ENCODE results near the gene KDM4B. TPM values are rescaled to one million over a fixed set of nuclear protein-coding genes. Genes with fewer than 3 reads are reported as not detected.

The KDM4B gene
- total RNA-seq, 4 donors from 2014 or later = 28.7 to 75.1 (median 46.1) TPM

DNA sequence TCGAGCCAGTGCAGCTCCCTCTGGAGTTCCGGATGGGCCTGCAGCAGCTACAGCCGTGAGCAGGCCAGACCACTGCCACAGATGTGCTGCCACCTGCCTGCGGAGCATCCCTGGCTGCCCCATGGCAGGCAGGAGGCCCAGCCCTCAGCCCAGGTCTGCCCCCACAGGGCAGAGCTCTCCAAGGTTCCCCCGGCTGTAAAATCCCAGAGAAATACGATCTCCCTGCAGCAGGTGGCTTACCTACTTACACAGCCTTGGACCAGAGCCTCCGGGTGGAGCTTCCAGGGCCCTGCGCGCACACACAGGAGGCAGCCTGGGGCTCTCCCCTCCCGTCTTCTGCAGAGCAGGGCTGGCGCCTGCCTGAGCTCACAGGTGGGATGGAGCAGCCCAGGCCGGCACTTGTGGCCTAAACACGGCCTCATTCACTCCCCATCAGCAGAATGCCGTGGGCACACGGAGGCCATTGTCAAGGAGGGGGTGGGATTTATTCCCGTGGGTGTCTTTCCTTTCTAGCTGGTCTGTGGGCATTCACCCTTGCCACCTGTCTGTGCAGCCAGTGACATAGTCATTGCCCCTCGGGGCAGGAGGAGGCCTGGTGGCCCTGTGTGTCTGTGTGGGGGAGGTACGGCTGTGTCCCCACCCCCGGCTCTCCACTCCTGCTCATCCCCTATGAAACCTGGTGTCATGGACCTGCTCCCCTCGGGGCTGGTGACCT is 118.0 kb downstream of the KDM4B start:
- peaks cover 0 to 10% (median 0%) of the 10 kb centered on the region in 4 donors for H3K4me1 ChIP-seq
- no peaks in the 10 kb centered on the region for H3K27me3 ChIP-seq
- TF ChIP-seq CTCF (IDR thresholded peaks at IDR 0.05) (no peak), POLR2A (IDR thresholded peaks at IDR 0.05) (no peak)
- no peak overlapping the region for H3K27ac ChIP-seq
- no peak overlapping the region for H3K4me3 ChIP-seq
- H3K36me3 ChIP-seq = peaks cover 0 to 51% (median 0%) of the 10 kb centered on the region in 3 donors
- DNase-seq = no peak
- no peaks in the 10 kb centered on the region for H3K9me3 ChIP-seq

DNA sequence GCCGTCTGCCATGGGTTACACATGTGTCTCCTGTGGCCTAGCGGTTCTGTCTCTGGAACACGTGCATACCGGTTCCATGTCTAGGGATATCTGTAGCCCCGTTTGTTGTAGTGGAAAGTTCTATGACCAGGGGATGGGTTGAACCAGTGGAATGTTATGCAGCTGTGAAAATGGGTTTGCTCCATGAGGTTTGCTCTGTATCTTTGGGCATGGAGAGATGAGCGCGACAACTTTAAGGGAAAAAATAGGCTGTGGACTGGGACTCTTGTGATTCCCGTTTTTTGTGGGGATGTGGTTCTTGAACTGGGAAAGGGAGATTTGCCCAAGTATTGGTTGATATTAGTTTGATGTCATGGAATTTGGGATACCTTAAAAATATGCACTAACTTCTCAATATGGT is 120.4 kb downstream of the KDM4B start:
- no peaks in the 10 kb centered on the region for H3K9me3 ChIP-seq
- H3K27me3 ChIP-seq = no peaks in the 10 kb centered on the region
- no peak for DNase-seq
- H3K36me3 ChIP-seq = peaks cover 0 to 36% (median 0%) of the 10 kb centered on the region in 3 donors
- TF ChIP-seq CTCF (IDR thresholded peaks at IDR 0.05) (no peak), POLR2A (IDR thresholded peaks at IDR 0.05) (no peak)
- H3K4me1 ChIP-seq = peaks cover 0 to 10% (median 0%) of the 10 kb centered on the region in 4 donors
- no peak overlapping the region for H3K4me3 ChIP-seq
- H3K27ac ChIP-seq = no peak overlapping the region

DNA sequence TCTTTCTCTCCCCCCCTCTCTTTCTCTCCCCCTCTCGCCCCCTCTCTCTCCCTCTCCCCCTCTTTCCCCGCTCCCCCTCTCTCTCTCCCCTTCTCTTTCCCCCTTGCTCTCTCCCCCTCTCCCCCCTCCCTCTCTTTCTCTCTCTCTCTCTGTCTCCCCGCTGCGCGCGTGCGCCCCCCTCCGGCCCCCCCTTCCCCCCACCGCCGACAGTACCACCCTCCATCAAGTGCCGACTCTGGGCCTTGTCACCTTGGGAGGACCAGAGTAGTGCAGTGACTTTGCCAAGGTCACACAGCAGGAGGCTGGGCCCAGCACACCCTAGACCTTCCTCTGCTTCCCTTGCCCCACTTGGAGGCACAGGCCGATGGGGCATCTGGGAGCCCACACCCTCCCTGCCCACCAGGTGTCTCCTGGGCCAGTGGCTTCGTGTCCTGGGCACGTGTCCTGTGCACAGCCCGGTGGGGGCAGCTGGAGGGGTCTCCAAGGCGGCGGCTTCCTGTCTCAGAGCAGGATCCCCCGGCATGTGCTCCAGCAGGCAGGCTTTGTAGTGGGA is 121.6 kb downstream of the KDM4B start:
- Histone ChIP-seq H3K36me3 (peaks cover 0 to 26% (median 0%) of the 10 kb centered on the region in 3 donors), H3K27me3 (no peaks in the 10 kb centered on the region), H3K27ac (peak overlapping the region in 1 of 4 donors; percentile 56), H3K4me1 (peaks cover 0 to 10% (median 0%) of the 10 kb centered on the region in 4 donors), H3K9me3 (no peaks in the 10 kb centered on the region), H3K4me3 (no peak overlapping the region)
- TF ChIP-seq POLR2A (IDR thresholded peaks at IDR 0.05) (no peak), CTCF (IDR thresholded peaks at IDR 0.05) (no peak)
- DNase-seq = no peak

- Histone ChIP-seq H3K9me3 (no peaks in the 10 kb centered on the region), H3K36me3 (peaks cover 0 to 25% (median 0%) of the 10 kb centered on the region in 3 donors), H3K4me3 (no peak overlapping the region), H3K4me1 (peaks cover 0 to 10% (median 0%) of the 10 kb centered on the region in 4 donors), H3K27me3 (no peaks in the 10 kb centered on the region), H3K27ac (peak overlapping the region in 1 of 4 donors; percentile 56)
- no peak for TF ChIP-seq POLR2A (IDR thresholded peaks at IDR 0.05)
- TF ChIP-seq CTCF (IDR thresholded peaks at IDR 0.05) = no peak
- DNase-seq = no peak
These were observed 122.2 kb downstream of the KDM4B start for GRCh38 chr19:5091018-5091683.

DNA sequence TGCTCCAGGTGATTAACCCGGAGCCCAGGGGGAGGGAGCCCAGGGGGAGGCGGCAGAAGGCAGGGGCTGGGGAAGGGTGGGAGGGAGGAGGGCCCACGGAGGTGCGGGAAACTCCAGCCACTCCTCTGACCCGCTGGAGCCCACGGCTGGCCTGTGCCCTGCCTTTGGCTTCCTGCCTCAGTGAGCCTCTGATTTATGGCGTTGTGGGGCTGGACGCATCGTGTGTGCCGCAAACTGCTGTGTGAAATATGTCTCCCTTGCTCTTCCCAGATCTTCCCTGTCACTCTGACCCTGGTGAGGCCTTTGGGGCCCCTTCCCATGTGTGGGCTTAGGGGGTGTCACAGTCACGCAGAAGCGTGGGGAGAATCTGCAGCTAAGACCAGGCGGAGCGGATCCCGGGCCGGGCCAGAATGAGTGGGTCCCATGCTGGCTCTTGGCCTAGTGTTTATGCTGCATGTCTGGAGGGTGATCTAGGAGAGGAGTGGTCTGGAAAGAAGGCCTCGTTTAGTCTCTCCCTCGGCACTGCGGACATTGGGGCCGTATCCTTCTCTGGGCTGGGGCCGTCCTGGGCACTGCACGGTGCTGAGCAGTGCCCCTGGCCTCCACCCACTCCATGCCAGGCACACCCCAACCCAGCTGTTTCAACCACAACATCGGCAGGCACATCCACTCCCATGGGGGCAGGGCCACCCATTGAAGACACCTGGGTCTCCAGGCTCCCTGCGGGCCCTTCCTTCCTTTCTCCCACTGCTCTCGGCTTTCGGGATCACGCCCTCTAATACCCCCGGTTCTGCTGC is 123.0 kb downstream of the KDM4B start:
- Histone ChIP-seq H3K27ac (peak overlapping the region in 1 of 4 donors; percentile 56), H3K4me1 (peaks cover 0 to 10% (median 0%) of the 10 kb centered on the region in 4 donors), H3K36me3 (peaks cover 0 to 23% (median 0%) of the 10 kb centered on the region in 3 donors), H3K9me3 (no peaks in the 10 kb centered on the region), H3K27me3 (no peaks in the 10 kb centered on the region), H3K4me3 (no peak overlapping the region)
- DNase-seq = no peak
- TF ChIP-seq CTCF (IDR thresholded peaks at IDR 0.05) = no peak
- no peak for TF ChIP-seq POLR2A (IDR thresholded peaks at IDR 0.05)

Measured in Peyer's patch (tissue), 4 donors.